ENCODE results near the gene NCL. TPM values are rescaled to one million over a fixed set of nuclear protein-coding genes. Genes with fewer than 3 reads are reported as not detected.
"Not testable (repeated sequence)": the region's sequence is repeated elsewhere in the genome, so short reads cannot be mapped to it uniquely, and the experiment has no call there.

Gene NCL
- total RNA-seq, 4 donors from 2014 or later: 104 to 220 (median 175) TPM

- Histone ChIP-seq H3K36me3 (no peaks in the 10 kb centered on the region), H3K4me1 (peaks cover 8 to 21% (median 14%) of the 10 kb centered on the region in 3 donors), H3K4me3 (peak overlapping the region; percentile 36 to 80 (median 52)), H3K27me3 (peaks cover 0 to 46% (median 0%) of the 10 kb centered on the region in 4 donors), H3K27ac (peak overlapping the region in 1 of 4 donors; percentile 46), H3K9me3 (peaks cover 0 to 6% (median 5%) of the 10 kb centered on the region in 3 donors)
- peak; percentile 18 for DNase-seq
- no peak for TF ChIP-seq POLR2A (IDR thresholded peaks at IDR 0.05)
- peak; percentile 64 to 72 (median 68) for TF ChIP-seq CTCF (IDR thresholded peaks at IDR 0.05)
- intact Hi-C loops (cut with DNase I): no loop called here
- WGBS, 2 donors: 0 to 11% methylated on average over 1 to 13 of the region's 67 CpGs
Measured at GRCh38 chr2:231411831-231412617, 52.3 kb downstream of the NCL start.

GRCh38 chr2:231411237-231411636 lies 53.0 kb downstream of the NCL start:
- TF ChIP-seq POLR2A (IDR thresholded peaks at IDR 0.05) (no peak), CTCF (IDR thresholded peaks at IDR 0.05) (no peak)

GRCh38 chr2:231410293-231411004 lies 53.8 kb downstream of the NCL start:
- intact Hi-C loops (cut with DNase I): no loop called here
- DNase-seq: no peak
- H3K9me3 ChIP-seq: peaks cover 0 to 6% (median 5%) of the 10 kb centered on the region in 3 donors
- H3K27ac ChIP-seq: no peak overlapping the region
- H3K27me3 ChIP-seq: peaks cover 0 to 46% (median 0%) of the 10 kb centered on the region in 4 donors
- H3K4me1 ChIP-seq: peaks cover 8 to 28% (median 14%) of the 10 kb centered on the region in 3 donors
- TF ChIP-seq CTCF (IDR thresholded peaks at IDR 0.05) (peak in 1 of 6 experiments; percentile 35), POLR2A (IDR thresholded peaks at IDR 0.05) (no peak)
- no peak overlapping the region for H3K4me3 ChIP-seq
- 55 to 92% methylated on average over 2 to 4 of the region's 6 CpGs for WGBS, 2 donors
- H3K36me3 ChIP-seq: no peaks in the 10 kb centered on the region

More at GRCh38 chr2:231411237-231411636, 53.0 kb downstream of the NCL start:
- H3K4me3 ChIP-seq: no peak overlapping the region
- no peak for DNase-seq
- H3K9me3 ChIP-seq: peaks cover 0 to 6% (median 5%) of the 10 kb centered on the region in 3 donors
- 55 to 65% methylated on average over 3 of the region's 3 CpGs for WGBS, 2 donors
- H3K27me3 ChIP-seq: peaks cover 0 to 46% (median 0%) of the 10 kb centered on the region in 4 donors
- intact Hi-C loops (cut with DNase I): no loop called here
- no peaks in the 10 kb centered on the region for H3K36me3 ChIP-seq
- H3K4me1 ChIP-seq: peaks cover 8 to 21% (median 14%) of the 10 kb centered on the region in 3 donors
- H3K27ac ChIP-seq: no peak overlapping the region

GRCh38 chr2:231409776-231410175 lies 54.5 kb downstream of the NCL start:
- TF ChIP-seq CTCF (IDR thresholded peaks at IDR 0.05): no peak
- no peak for TF ChIP-seq POLR2A (IDR thresholded peaks at IDR 0.05)
- Histone ChIP-seq H3K4me3 (no peak overlapping the region), H3K27me3 (peaks cover 0 to 40% (median 0%) of the 10 kb centered on the region in 4 donors), H3K36me3 (no peaks in the 10 kb centered on the region), H3K9me3 (peaks cover 0 to 6% (median 5%) of the 10 kb centered on the region in 3 donors), H3K4me1 (peaks cover 8 to 30% (median 14%) of the 10 kb centered on the region in 3 donors), H3K27ac (no peak overlapping the region)
- DNase-seq: no peak
- intact Hi-C loops (cut with DNase I): no loop called here
- WGBS, 2 donors: 81 to 94% methylated on average over 5 of the region's 5 CpGs

GRCh38 chr2:231408304-231408703 lies 56.0 kb downstream of the NCL start:
- H3K27ac ChIP-seq; H3K36me3 ChIP-seq; H3K9me3 ChIP-seq; DNase-seq; intact Hi-C loops (cut with DNase I); H3K4me3 ChIP-seq: not testable (repeated sequence)
- WGBS, 2 donors: 81 to 86% methylated on average over 9 of the region's 9 CpGs
- peaks cover 8 to 28% (median 14%) of the 10 kb centered on the region in 3 donors for H3K4me1 ChIP-seq
- peaks cover 0 to 32% (median 0%) of the 10 kb centered on the region in 4 donors for H3K27me3 ChIP-seq

GRCh38 chr2:231407686-231408085 lies 56.6 kb downstream of the NCL start:
- 54 to 75% methylated on average over 5 of the region's 5 CpGs for WGBS, 2 donors
- H3K36me3 ChIP-seq; H3K9me3 ChIP-seq; DNase-seq; H3K27ac ChIP-seq; intact Hi-C loops (cut with DNase I); H3K4me3 ChIP-seq: not testable (repeated sequence)
- Histone ChIP-seq H3K4me1 (peaks cover 8 to 22% (median 11%) of the 10 kb centered on the region in 3 donors), H3K27me3 (peaks cover 0 to 25% (median 0%) of the 10 kb centered on the region in 4 donors)

All from esophagus squamous epithelium (tissue), 5 donors.